HG03135 (cell line): ENCODE data around the gene RELL2.
A peak's percentile ranks its signal among the peaks of the same experiment; 100 is the strongest.
"Not testable (repeated sequence)": the region's sequence is repeated elsewhere in the genome, so short reads cannot be mapped to it uniquely, and the experiment has no call there.

Experiments
- ATAC-seq: cut with Tn5 transposase; IDR thresholded peaks from one replicate; pipeline ENCODE4 v1.9.1; 2021; ENCODE audit warnings: mild to moderate bottlenecking, moderate library complexity; ENCODE audit not compliant: unreplicated experiment

The RELL2 gene

GRCh38 chr5:141636413-141637122 is at the start of gene RELL2, which contains the start of gene HDAC3:
TSS of gene RELL2 (plus strand) at chr5:141636997. CDS start at chr5:141638226, 1,229 bp downstream.
TSS of gene HDAC3 (minus strand) at chr5:141636849. CDS start at chr5:141636790, 59 bp downstream.
- ATAC-seq = peak; percentile 80

- no peak for ATAC-seq
These were observed 46.7 kb upstream of the RELL2 start for GRCh38 chr5:141590127-141590526.

- no peak for ATAC-seq
These were observed 39.9 kb upstream of the RELL2 start for GRCh38 chr5:141596867-141597266.

- ATAC-seq = no peak
These were observed 39.4 kb upstream of the RELL2 start for GRCh38 chr5:141597394-141597793.

GRCh38 chr5:141597814-141598213 is 39.0 kb upstream of the RELL2 start:
- ATAC-seq = no peak

GRCh38 chr5:141598391-141599345 is 38.1 kb upstream of the RELL2 start:
- no peak for ATAC-seq

GRCh38 chr5:141602606-141603005 is 34.2 kb upstream of the RELL2 start:
- no peak for ATAC-seq

GRCh38 chr5:141603923-141604717 is 32.7 kb upstream of the RELL2 start:
- ATAC-seq = no peak

GRCh38 chr5:141605523-141606277 is 31.1 kb upstream of the RELL2 start:
- ATAC-seq = peak; percentile 98

- no peak for ATAC-seq
These were observed 28.8 kb upstream of the RELL2 start for GRCh38 chr5:141608046-141608445.

GRCh38 chr5:141608557-141608956 is 28.2 kb upstream of the RELL2 start:
- no peak for ATAC-seq

GRCh38 chr5:141609044-141609443 is 27.8 kb upstream of the RELL2 start:
- no peak for ATAC-seq

GRCh38 chr5:141609921-141610320 is 26.9 kb upstream of the RELL2 start:
- ATAC-seq = not testable (repeated sequence)

GRCh38 chr5:141611289-141611688 is 25.5 kb upstream of the RELL2 start:
- no peak for ATAC-seq

GRCh38 chr5:141613344-141613743 is 23.5 kb upstream of the RELL2 start:
- ATAC-seq = no peak

- ATAC-seq = no peak
These were observed 20.6 kb upstream of the RELL2 start for GRCh38 chr5:141615991-141616720.

- no peak for ATAC-seq
These were observed 19.7 kb upstream of the RELL2 start for GRCh38 chr5:141617128-141617527.

GRCh38 chr5:141617682-141618029 is 19.1 kb upstream of the RELL2 start:
- ATAC-seq = no peak

- ATAC-seq = peak; percentile 39
These were observed 18.6 kb upstream of the RELL2 start for GRCh38 chr5:141618030-141618803.
